Liver (tissue), 9 donors: ENCODE data around the gene UBASH3A. TPM values are rescaled to one million over a fixed set of nuclear protein-coding genes. Genes with fewer than 3 reads are reported as not detected.
A peak's percentile ranks its signal among the peaks of the same experiment; 100 is the strongest.

Experiments
- DNase-seq: peaks from one replicate; pipeline ENCODE4 v3.0.0-alpha.2; 2017; ENCODE audit warnings: low spot score
- H3K27ac ChIP-seq, 2 donors: one replicate each; pipeline ENCODE4 v1.7.0; 2013; ENCODE audit warnings: inconsistent platforms in 2 of 2, low read length in 2 of 2, control low read depth in 1 of 2, low read depth in 1 of 2, mild to moderate bottlenecking in 1 of 2
- H3K27me3 ChIP-seq, 4 donors: one replicate each; pipeline versions ENCODE4 v1.6.1 to v1.7.0; 2013; ENCODE audit warnings: low read length in 3 of 4, inconsistent platforms in 1 of 4, mild to moderate bottlenecking in 1 of 4, moderate library complexity in 1 of 4; ENCODE audit not compliant: control insufficient read depth in 4 of 4, insufficient read depth in 4 of 4
- H3K36me3 ChIP-seq, 4 donors: one replicate each; pipeline versions ENCODE4 v1.6.1 to v1.7.0; 2013; ENCODE audit warnings: low read length in 3 of 4, mild to moderate bottlenecking in 3 of 4, low read depth in 1 of 4, moderate library complexity in 1 of 4; ENCODE audit not compliant: control insufficient read depth in 4 of 4, insufficient read depth in 3 of 4
- H3K4me1 ChIP-seq, 4 donors: one replicate each; pipeline versions ENCODE4 v1.6.1 to v1.7.0; 2013; ENCODE audit warnings: low read length in 3 of 4, mild to moderate bottlenecking in 3 of 4, moderate library complexity in 1 of 4; ENCODE audit not compliant: control insufficient read depth in 4 of 4, insufficient read depth in 4 of 4
- H3K4me3 ChIP-seq, 3 donors: one replicate each; pipeline versions ENCODE4 v1.6.1 to v1.7.0; 2013; ENCODE audit warnings: low read length in 3 of 3, control low read depth in 1 of 3, low read depth in 1 of 3, mild to moderate bottlenecking in 1 of 3
- H3K9ac ChIP-seq, 2 donors: one replicate each; pipeline ENCODE4 v1.7.0; 2013; ENCODE audit warnings: low read length in 2 of 2, mild to moderate bottlenecking in 2 of 2, moderate library complexity in 2 of 2, control low read depth in 1 of 2, low read depth in 1 of 2
- H3K9me3 ChIP-seq, 4 donors: one replicate each; pipeline versions ENCODE4 v1.6.1 to v1.7.0; 2013; ENCODE audit warnings: low read length in 3 of 4; ENCODE audit not compliant: control insufficient read depth in 4 of 4
- ATF3 ChIP-seq: IDR thresholded peaks from 2 replicates; pipeline ENCODE4 v1.6.1; 2016; ENCODE audit warnings: antibody characterized with exemption
- CTCF ChIP-seq: fragments of 150-350 bp; IDR thresholded peaks from 2 replicates; pipeline ENCODE4 v1.5.1; 2017; ENCODE audit warnings: improper control_type of control experiment, low read depth, low read length; ENCODE audit not compliant: missing input control
- EGR1 ChIP-seq, 2 donors: IDR thresholded peaks; 2 replicates each; pipeline ENCODE4 v1.6.1; 2016 to 2018; ENCODE audit warnings: antibody characterized with exemption in 2 of 2, low read depth in 2 of 2
- FOXA1 ChIP-seq: IDR thresholded peaks from 2 replicates; pipeline ENCODE4 v1.6.1; 2016; ENCODE audit warnings: antibody characterized with exemption
- FOXA2 ChIP-seq: IDR thresholded peaks from 2 replicates; pipeline ENCODE4 v1.6.1; 2016; ENCODE audit warnings: antibody characterized with exemption
- GABPA ChIP-seq, 2 donors: IDR thresholded peaks in 1 of 2; conservative IDR thresholded peaks in 1 of 2; 2 replicates each; pipeline ENCODE4 v1.6.1; 2016; ENCODE audit warnings: antibody characterized with exemption in 2 of 2, mild to moderate bottlenecking in 1 of 2, moderate library complexity in 1 of 2
- HNF4A ChIP-seq, 2 donors: conservative IDR thresholded peaks; 2 replicates each; pipeline ENCODE4 v1.6.1; 2016; ENCODE audit warnings: antibody characterized with exemption in 2 of 2, mild to moderate bottlenecking in 2 of 2
- HNF4G ChIP-seq: IDR thresholded peaks from 2 replicates; pipeline ENCODE4 v1.6.1; 2016; ENCODE audit warnings: antibody characterized with exemption
- JUND ChIP-seq, 2 donors: IDR thresholded peaks; 2 replicates each; pipeline ENCODE4 v1.6.1; 2016; ENCODE audit warnings: antibody characterized with exemption in 2 of 2
- MAX ChIP-seq: IDR thresholded peaks from 2 replicates; pipeline ENCODE4 v1.6.1; 2016; ENCODE audit warnings: antibody characterized with exemption
- NR2F2 ChIP-seq: IDR thresholded peaks from 2 replicates; pipeline ENCODE4 v1.6.1; 2016; ENCODE audit warnings: antibody characterized with exemption
- RAD21 ChIP-seq, 2 donors: IDR thresholded peaks; 2 replicates each; pipeline ENCODE4 v1.6.1; 2016; ENCODE audit warnings: antibody characterized with exemption in 2 of 2, mild to moderate bottlenecking in 2 of 2
- REST ChIP-seq: IDR thresholded peaks from 2 replicates; pipeline ENCODE4 v1.6.1; 2016; ENCODE audit warnings: antibody characterized with exemption, mild to moderate bottlenecking
- RXRA ChIP-seq, 2 donors: IDR thresholded peaks; 2 replicates each; pipeline ENCODE4 v1.6.1; 2017 to 2018; ENCODE audit warnings: antibody characterized with exemption in 2 of 2, mild to moderate bottlenecking in 1 of 2
- SP1 ChIP-seq: IDR thresholded peaks from 2 replicates; pipeline ENCODE4 v1.6.1; 2018; ENCODE audit warnings: antibody characterized with exemption, mild to moderate bottlenecking
- TAF1 ChIP-seq: conservative IDR thresholded peaks from 2 replicates; pipeline ENCODE4 v1.6.1; 2016; ENCODE audit warnings: antibody characterized with exemption, mild to moderate bottlenecking
- YY1 ChIP-seq: IDR thresholded peaks from 2 replicates; pipeline ENCODE4 v1.6.1; 2016; ENCODE audit warnings: antibody characterized with exemption, mild to moderate bottlenecking
- ZBTB33 ChIP-seq: IDR thresholded peaks from 2 replicates; pipeline ENCODE4 v1.6.1; 2016; ENCODE audit warnings: antibody characterized with exemption
- WGBS: extraction: QIAGEN DNeasy Blood & Tissue Kit; methylation state at CpG from one replicate; pipeline ENCODE4 v1.1.7; 2013; 5-methylcytosine and 5-hydroxymethylcytosine counted together
- polyA plus RNA-seq, 2 donors: library from polyadenylated mRNA; stranded (reverse) in 1 of 2; unstranded in 1 of 2; fragments of 200-250 nt in 1 of 2; fragments of >200 nt in 1 of 2; fragmentation: Nextera tagmentation in 1 of 2; extraction: Ambion mirVana in 1 of 2; gene quantifications; one replicate each; pipeline versions ENCODE4 v1.2.1 to v1.2.3, GENCODE V29; 2013 to 2015
- total RNA-seq, 2 donors: library from RNA; depleted of rRNA; stranded (reverse); fragments of >200 nt; gene quantifications; one replicate each; pipeline ENCODE4 v1.2.3, GENCODE V29; 2014
- donor health status: healthy.
- donor health status: healthy.
- donor health status: healthy.
- donor health status: healthy.
- donor health status: healthy.

UBASH3A gene
- total and polyA plus RNA-seq, 4 donors = 0.10 to 0.75 (median 0.45) TPM

GRCh38 chr21:42437786-42438185 lies 34.1 kb downstream of the UBASH3A start:
- TF ChIP-seq REST (peak; percentile 92), NR2F2 (no peak)
- Histone ChIP-seq H3K27ac (no peak overlapping the region), H3K27me3 (peaks cover 0 to 3% (median 0%) of the 10 kb centered on the region in 4 donors), H3K9ac (no peak overlapping the region), H3K9me3 (peaks cover 0 to 2% (median 0%) of the 10 kb centered on the region in 4 donors), H3K4me1 (no peaks in the 10 kb centered on the region), H3K4me3 (no peak overlapping the region), H3K36me3 (no peaks in the 10 kb centered on the region)
- DNase-seq = no peak
- 55% methylated on average over 8 of the region's 8 CpGs for WGBS

- 83% methylated on average over 25 of the region's 25 CpGs for WGBS
- no peak for TF ChIP-seq JUND (IDR thresholded peaks at IDR 0.05)
- TF ChIP-seq REST = no peak
- no peak for TF ChIP-seq RAD21 (IDR thresholded peaks at IDR 0.05)
- TF ChIP-seq FOXA1 = no peak
- no peak for TF ChIP-seq CTCF
- TF ChIP-seq FOXA2 = no peak
- no peak for TF ChIP-seq HNF4G
- no peak for TF ChIP-seq RXRA (IDR thresholded peaks at IDR 0.05)
- no peak for TF ChIP-seq EGR1 (IDR thresholded peaks at IDR 0.05; ENCODE audit: low read depth in 2 of 2)
- TF ChIP-seq NR2F2 = no peak
- no peak for TF ChIP-seq HNF4A (conservative IDR thresholded peaks at IDR 0.05)
- TF ChIP-seq TAF1 = no peak
- TF ChIP-seq ZBTB33 = no peak
- no peak for TF ChIP-seq MAX
- no peak for TF ChIP-seq ATF3
- TF ChIP-seq SP1 = no peak
- no peak for TF ChIP-seq YY1
- no peak for TF ChIP-seq GABPA (IDR thresholded peaks at IDR 0.05 in 1 of 2, conservative IDR thresholded peaks at IDR 0.05 in 1 of 2)
- Histone ChIP-seq H3K4me1 (no peaks in the 10 kb centered on the region), H3K9ac (no peak overlapping the region), H3K27me3 (peaks cover 0 to 3% (median 0%) of the 10 kb centered on the region in 4 donors), H3K36me3 (no peaks in the 10 kb centered on the region), H3K9me3 (no peaks in the 10 kb centered on the region), H3K4me3 (no peak overlapping the region), H3K27ac (no peak overlapping the region)
- DNase-seq = no peak
Observed at GRCh38 chr21:42438316-42439205, 34.9 kb downstream of the UBASH3A start.
